Hepatocyte (in vitro differentiated cells): ENCODE results near the gene AKR7A3.

ENCODE experiments used
- CTCF ChIP-seq: fragments of 200-600 bp; sonication (generic); IDR thresholded peaks from 2 replicates; pipeline ENCODE4 v1.5.1; 2016; ENCODE audit warnings: antibody characterized with exemption, mild to moderate bottlenecking; ENCODE audit not compliant: poor library complexity
- EZH2phosphoT487 ChIP-seq: fragments of 200-600 bp; sonication (generic); IDR thresholded peaks from one replicate; pipeline ENCODE4 v1.6.1; 2018; ENCODE audit warnings: antibody characterized with exemption, mild to moderate bottlenecking, low read depth, moderate library complexity; ENCODE audit not compliant: unreplicated experiment, severe bottlenecking

- TF ChIP-seq CTCF = no peak
- TF ChIP-seq EZH2phosphoT487 = no peak
Observed at GRCh38 chr1:19325958-19326747, 37.6 kb upstream of the AKR7A3 start.
